Aorta (tissue), 5 donors: ENCODE measurements around the gene CEP120. TPM values are rescaled to one million over a fixed set of nuclear protein-coding genes. Genes with fewer than 3 reads are reported as not detected.

ENCODE experiments used
- ATAC-seq: fragments of 200-7000 bp; cut with Tn5 transposase; one replicate; pipeline ENCODE4 v1.9.1; 2022; ENCODE audit warnings: moderate library complexity; ENCODE audit not compliant: low FRiP score
- DNase-seq, 2 donors: peaks; one replicate each; pipeline ENCODE4 v3.0.0-alpha.2; 2020
- H3K27ac ChIP-seq, 2 donors: one replicate each; pipeline ENCODE4 v1.5.1; 2013; ENCODE audit warnings: low read length in 2 of 2, mild to moderate bottlenecking in 2 of 2, moderate library complexity in 2 of 2, control low read depth in 1 of 2, inconsistent platforms in 1 of 2, low read depth in 1 of 2
- H3K27me3 ChIP-seq, 2 donors: one replicate each; pipeline ENCODE4 v1.6.1; 2013; ENCODE audit warnings: control low read depth in 1 of 2, low read length in 1 of 2, mild to moderate bottlenecking in 1 of 2, moderate library complexity in 1 of 2; ENCODE audit not compliant: insufficient read depth in 2 of 2, control insufficient read depth in 1 of 2
- H3K36me3 ChIP-seq, 2 donors: one replicate each; pipeline ENCODE4 v1.6.1; 2013; ENCODE audit warnings: control low read depth in 1 of 2, low read length in 1 of 2, mild to moderate bottlenecking in 1 of 2; ENCODE audit not compliant: insufficient read depth in 2 of 2, control insufficient read depth in 1 of 2
- H3K4me1 ChIP-seq, 2 donors: one replicate each; pipeline ENCODE4 v1.6.1; 2013; ENCODE audit warnings: low read length in 2 of 2, control low read depth in 1 of 2, mild to moderate bottlenecking in 1 of 2, moderate library complexity in 1 of 2; ENCODE audit not compliant: insufficient read depth in 2 of 2, control insufficient read depth in 1 of 2
- H3K4me3 ChIP-seq, 2 donors: one replicate each; pipeline ENCODE4 v1.5.1; 2013; ENCODE audit warnings: low read length in 2 of 2, control low read depth in 1 of 2, mild to moderate bottlenecking in 1 of 2
- H3K9me3 ChIP-seq: one replicate; pipeline ENCODE4 v1.6.1; 2013; ENCODE audit warnings: mild to moderate bottlenecking, low read length; ENCODE audit not compliant: control insufficient read depth
- WGBS, 2 donors: extraction: QIAGEN DNeasy Blood & Tissue Kit; methylation state at CpG; one replicate each; pipeline ENCODE4 v1.1.7; 2013; 5-methylcytosine and 5-hydroxymethylcytosine counted together
- intact Hi-C, 2 donors: fragments of 100-400 bp; cut with DNase I; formaldehyde crosslinking; loops; one replicate each; pipeline versions ENCODE4 v1.14.2 to v1.15.0; 2022
- polyA plus RNA-seq, 2 donors: library from polyadenylated mRNA; stranded (reverse); fragments of 200-250 nt; gene quantifications; one replicate each; pipeline ENCODE4 v1.2.3, GENCODE V29; 2013
- total RNA-seq, 2 donors: library from RNA; stranded (reverse); fragmentation: NEBNext Ultra II Directional; extraction: Animal tissue kit (Norgen Biotek cat#: 25700); gene quantifications; one replicate each; pipeline ENCODE4 v1.2.1, GENCODE V29; 2021
- donor health status: healthy with polysubstance abuse.
- donor health status: Bipolar disorder and iron deficiency.
- donor health status: DM: no; HTN: no; CAD: no.
- donor health status: DM: no; HTN: no; CAD: no.
- donor health status: DM: yes; HTN: yes; CAD: no.

Gene CEP120
- total and polyA plus RNA-seq, 4 donors = 7.1 to 24.2 (median 14.9) TPM

DNA sequence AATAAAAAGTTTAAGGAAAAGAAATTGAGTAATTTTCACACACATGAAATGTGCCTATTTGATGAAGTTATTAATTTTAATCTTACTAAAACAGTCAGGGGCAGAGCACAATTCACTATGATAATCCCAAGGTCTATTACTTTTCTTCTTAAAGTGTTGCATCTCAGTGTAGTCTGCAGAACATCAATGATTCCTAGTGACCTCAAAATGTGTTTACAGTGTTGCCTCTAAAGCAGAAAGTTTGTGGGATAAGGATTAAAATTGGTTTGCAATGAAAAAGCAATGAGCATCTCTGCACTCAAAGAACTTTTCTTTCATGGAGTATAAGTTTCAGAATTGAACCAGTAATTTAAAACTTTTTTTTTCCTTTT, 63.0 kb downstream of the CEP120 start:
- no peak for DNase-seq
- Histone ChIP-seq H3K4me1 (peaks cover 0 to 7% of the 10 kb centered on the region in 2 donors), H3K4me3 (no peak overlapping the region), H3K36me3 (no peaks in the 10 kb centered on the region), H3K9me3 (no peaks in the 10 kb centered on the region), H3K27me3 (no peaks in the 10 kb centered on the region), H3K27ac (no peak overlapping the region)
- intact Hi-C loops = loop anchor here (5.0 kb wide), 3 partner anchors 68 to 268 kb away; no protein-coding TSS in a partner anchor
- ATAC-seq = peak; percentile 67

DNA sequence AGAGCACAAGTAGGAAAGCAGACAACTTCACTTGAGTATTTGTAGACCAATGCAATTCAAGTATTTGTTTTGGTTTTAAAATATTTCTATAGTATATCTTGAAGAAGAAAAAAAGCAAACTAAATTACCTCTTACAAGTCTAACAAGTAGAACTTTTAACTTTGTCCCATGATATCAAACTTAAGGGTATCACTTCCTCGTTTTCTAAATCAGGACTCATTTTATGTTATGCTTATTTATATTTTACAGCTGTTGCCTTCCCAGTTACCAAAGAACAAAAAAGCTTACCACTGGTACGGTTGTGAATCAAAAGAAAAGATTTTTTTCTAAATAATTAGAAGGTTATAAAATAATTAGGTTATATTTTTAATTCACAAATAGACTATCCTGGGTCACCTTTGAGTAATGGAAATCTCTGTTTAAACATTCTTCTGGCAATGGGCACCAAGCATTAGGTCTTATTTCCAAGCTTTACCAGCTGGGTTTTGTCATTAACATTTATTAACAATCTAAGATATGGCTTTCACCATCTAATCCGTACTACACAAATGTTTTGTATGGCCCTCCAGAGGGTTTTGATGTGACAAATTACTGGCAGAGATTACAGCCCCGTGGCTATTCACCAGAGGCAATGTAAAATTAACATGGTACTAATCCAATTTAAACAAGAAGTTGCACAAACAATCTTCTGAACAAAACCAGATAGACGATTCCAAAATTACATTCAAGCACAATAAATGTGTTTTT, 63.6 kb downstream of the CEP120 start:
- intact Hi-C loops = loop anchor here (5.0 kb wide), 3 partner anchors 67 to 267 kb away; no protein-coding TSS in a partner anchor
- Histone ChIP-seq H3K36me3 (no peaks in the 10 kb centered on the region), H3K4me3 (no peak overlapping the region), H3K4me1 (peaks cover 0 to 7% of the 10 kb centered on the region in 2 donors), H3K9me3 (no peaks in the 10 kb centered on the region), H3K27me3 (no peaks in the 10 kb centered on the region), H3K27ac (no peak overlapping the region)
- peak; percentile 88 for ATAC-seq
- DNase-seq = no peak
- WGBS, 2 donors = 2 to 5% methylated on average over 5 of the region's 5 CpGs

DNA sequence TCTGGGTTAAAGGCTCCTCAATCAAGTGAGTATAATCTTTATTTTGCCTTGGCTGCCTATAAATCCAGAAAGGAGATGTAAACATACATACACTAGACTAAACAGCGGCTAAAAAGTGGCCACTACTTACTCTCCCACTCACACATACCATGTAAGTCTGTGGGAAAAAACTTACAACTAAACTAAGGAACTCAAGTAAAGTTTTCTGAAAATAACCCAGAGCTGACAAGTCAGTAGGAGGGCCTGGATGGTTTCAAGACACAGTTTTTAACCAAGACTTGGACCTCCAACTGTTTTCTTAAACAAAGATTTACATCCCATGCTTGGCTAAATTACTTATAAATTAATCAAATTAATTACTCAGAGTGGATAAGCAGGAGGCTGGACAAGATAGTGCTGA, 64.5 kb downstream of the CEP120 start:
- DNase-seq (no peak), ATAC-seq (peak; percentile 65)
- Histone ChIP-seq H3K4me1 (peaks cover 0 to 7% of the 10 kb centered on the region in 2 donors), H3K36me3 (no peaks in the 10 kb centered on the region), H3K4me3 (no peak overlapping the region), H3K27ac (no peak overlapping the region), H3K9me3 (no peaks in the 10 kb centered on the region), H3K27me3 (no peaks in the 10 kb centered on the region)
- intact Hi-C loops = no loop called here
- 6 to 13% methylated on average over 1 of the region's 1 CpG for WGBS, 2 donors

DNA sequence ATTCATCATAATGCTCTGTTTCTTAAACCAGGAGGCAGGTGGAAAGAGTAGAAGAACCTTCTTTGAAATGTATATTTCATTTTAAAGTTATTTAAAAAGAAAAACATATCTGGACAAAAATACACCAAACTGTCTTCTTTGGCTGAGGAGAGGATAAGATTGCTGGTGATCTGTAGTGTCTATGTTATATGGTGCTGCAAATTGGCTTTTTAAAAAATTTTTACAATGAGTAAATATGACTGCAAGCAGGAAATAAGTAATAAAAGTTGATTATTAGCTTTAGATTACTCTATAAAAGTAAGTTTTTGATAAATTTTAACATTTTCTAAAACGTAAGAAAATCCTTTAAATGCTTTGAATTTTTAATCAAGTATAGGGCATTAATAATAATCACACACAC, 64.9 kb downstream of the CEP120 start:
- H3K9me3 ChIP-seq = no peaks in the 10 kb centered on the region
- WGBS, 2 donors = 28 to 38% methylated on average over 1 of the region's 1 CpG
- H3K36me3 ChIP-seq = no peaks in the 10 kb centered on the region
- no peak overlapping the region for H3K4me3 ChIP-seq
- intact Hi-C loops = no loop called here
- H3K27me3 ChIP-seq = no peaks in the 10 kb centered on the region
- no peak overlapping the region for H3K27ac ChIP-seq
- no peak for DNase-seq
- peaks cover 0 to 7% of the 10 kb centered on the region in 2 donors for H3K4me1 ChIP-seq
- no peak for ATAC-seq

DNA sequence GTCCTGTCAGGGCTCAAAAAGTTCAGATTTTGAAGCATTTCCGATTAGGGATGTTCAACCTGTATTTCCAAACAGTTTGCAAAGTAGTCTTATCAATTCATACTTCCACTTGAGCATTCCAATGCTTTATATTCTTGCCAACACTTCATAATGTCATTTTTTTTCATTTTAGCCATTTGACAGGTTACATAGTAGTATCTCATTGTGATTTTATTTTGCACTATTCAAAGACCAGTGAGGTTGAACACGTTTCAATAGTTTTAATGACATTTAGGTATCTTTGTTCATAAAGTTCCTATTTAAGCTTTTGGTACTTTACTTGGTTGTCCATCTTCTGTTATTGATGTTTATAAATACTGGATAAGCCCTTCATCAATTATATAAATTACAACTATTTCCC, 71.4 kb downstream of the CEP120 start:
- no peak overlapping the region for H3K27ac ChIP-seq
- WGBS, 2 donors = 89 to 96% methylated on average over 2 of the region's 2 CpGs
- no peaks in the 10 kb centered on the region for H3K27me3 ChIP-seq
- intact Hi-C loops = no loop called here
- ATAC-seq = no peak
- H3K36me3 ChIP-seq = no peaks in the 10 kb centered on the region
- H3K4me3 ChIP-seq = no peak overlapping the region
- H3K4me1 ChIP-seq = no peaks in the 10 kb centered on the region
- H3K9me3 ChIP-seq = no peaks in the 10 kb centered on the region
- DNase-seq = no peak

DNA sequence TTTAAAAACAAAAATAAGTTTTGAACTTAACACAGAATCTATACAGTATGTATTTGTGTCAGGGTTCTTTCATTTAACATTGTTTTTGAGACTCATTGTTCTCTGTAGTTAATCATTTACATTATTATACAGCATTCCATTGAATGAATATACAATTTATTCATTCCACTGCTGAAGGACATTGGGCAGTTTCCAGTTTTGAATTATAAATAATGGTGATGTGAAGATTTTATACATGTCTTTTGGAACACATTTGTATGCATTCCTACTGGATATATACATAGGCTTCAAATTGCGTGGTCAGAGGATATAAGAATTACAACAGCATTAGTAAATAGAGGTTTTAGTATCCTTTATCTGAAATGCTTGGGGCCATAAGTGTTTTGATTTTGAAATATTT, 72.0 kb downstream of the CEP120 start:
- intact Hi-C loops = no loop called here
- Histone ChIP-seq H3K9me3 (no peaks in the 10 kb centered on the region), H3K27ac (no peak overlapping the region), H3K27me3 (no peaks in the 10 kb centered on the region), H3K4me3 (no peak overlapping the region), H3K36me3 (no peaks in the 10 kb centered on the region), H3K4me1 (no peaks in the 10 kb centered on the region)
- WGBS, 2 donors = 96 to 98% methylated on average over 1 of the region's 1 CpG
- no peak for DNase-seq
- ATAC-seq = no peak

DNA sequence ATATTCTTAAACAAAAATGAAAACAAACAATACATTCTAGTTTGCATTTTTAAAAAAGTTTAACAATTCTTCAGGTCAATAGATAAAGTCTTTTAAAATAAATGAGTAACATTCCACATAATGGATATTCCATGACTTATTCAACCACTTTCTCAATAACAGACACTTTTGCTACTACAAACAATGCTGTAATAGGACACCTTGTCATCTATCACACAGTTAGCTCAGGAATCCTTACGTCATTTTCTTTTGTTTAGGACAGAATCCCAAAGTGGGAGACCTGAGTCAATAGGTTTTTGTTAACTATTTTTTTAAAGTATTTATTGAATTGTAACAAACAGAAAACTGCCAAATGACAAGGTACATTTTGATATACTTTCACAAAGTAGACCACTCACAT, 72.5 kb downstream of the CEP120 start:
- no peaks in the 10 kb centered on the region for H3K4me1 ChIP-seq
- H3K4me3 ChIP-seq = no peak overlapping the region
- intact Hi-C loops = no loop called here
- H3K9me3 ChIP-seq = no peaks in the 10 kb centered on the region
- ATAC-seq (no peak), DNase-seq (no peak)
- H3K36me3 ChIP-seq = no peaks in the 10 kb centered on the region
- no peaks in the 10 kb centered on the region for H3K27me3 ChIP-seq
- no peak overlapping the region for H3K27ac ChIP-seq
- 94 to 95% methylated on average over 1 of the region's 1 CpG for WGBS, 2 donors

DNA sequence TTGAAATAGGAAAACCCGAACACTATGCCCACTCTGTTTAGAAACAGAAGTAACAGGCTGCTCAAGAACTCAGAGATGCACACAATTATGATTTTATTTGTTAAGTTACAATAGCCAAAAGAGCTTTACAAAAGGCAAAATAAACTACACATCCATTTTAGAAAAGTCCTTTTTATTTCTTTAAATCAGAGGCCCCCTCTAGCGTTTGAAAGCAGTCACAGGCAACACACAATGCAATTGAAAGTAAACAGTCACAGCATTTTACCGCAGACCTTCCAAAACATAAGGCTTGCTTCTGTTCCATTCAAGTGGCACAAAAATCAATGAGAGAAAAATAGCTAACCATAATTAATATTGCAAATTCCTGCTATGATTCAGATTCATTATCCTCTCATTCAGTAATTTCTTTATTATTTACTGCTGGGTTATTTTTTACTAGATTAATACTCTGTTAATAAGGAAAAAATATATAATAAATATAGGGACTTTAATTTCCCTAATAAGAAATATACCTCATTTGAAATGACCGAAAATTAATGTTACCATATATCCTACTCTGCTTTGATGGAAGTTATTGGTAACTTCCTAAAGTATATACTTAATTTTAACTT, 78.3 kb downstream of the CEP120 start:
- Histone ChIP-seq H3K4me1 (peaks cover 1 to 2% of the 10 kb centered on the region in 2 donors), H3K27me3 (no peaks in the 10 kb centered on the region), H3K4me3 (no peak overlapping the region), H3K27ac (no peak overlapping the region), H3K9me3 (no peaks in the 10 kb centered on the region), H3K36me3 (no peaks in the 10 kb centered on the region)
- ATAC-seq (peak; percentile 47), DNase-seq (no peak)
- intact Hi-C loops = loop anchor here (2.0 to 5.0 kb wide), 4 partner anchors 43 to 250 kb away; no protein-coding TSS in a partner anchor
- 12 to 16% methylated on average over 4 of the region's 4 CpGs for WGBS, 2 donors

DNA sequence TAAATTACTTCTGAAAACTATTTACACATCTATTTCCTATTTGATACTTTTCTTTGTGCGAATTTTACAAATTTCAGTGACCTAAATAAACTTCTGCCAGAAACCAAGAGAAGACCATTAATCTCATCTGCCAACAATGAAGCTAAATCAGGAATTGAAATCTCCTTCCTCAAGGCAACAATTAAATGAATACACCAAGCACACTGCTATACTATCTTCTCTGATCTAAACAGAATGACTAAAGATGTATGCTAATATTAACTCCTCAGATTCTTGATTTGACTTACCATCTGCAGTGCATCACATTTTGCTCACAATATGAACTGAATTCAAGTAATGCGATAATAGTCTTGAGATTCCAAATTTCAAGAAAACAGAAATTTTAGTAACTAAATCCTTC, 82.3 kb downstream of the CEP120 start:
- no peak for ATAC-seq
- Histone ChIP-seq H3K4me1 (peaks cover 1 to 2% of the 10 kb centered on the region in 2 donors), H3K9me3 (no peaks in the 10 kb centered on the region), H3K4me3 (no peak overlapping the region), H3K27me3 (no peaks in the 10 kb centered on the region), H3K27ac (no peak overlapping the region), H3K36me3 (no peaks in the 10 kb centered on the region)
- intact Hi-C loops = loop anchor here (5.0 kb wide), 2 partner anchors 39 to 54 kb away; no protein-coding TSS in a partner anchor
- no peak for DNase-seq
- WGBS, 2 donors = 49 to 73% methylated on average over 2 of the region's 2 CpGs
